Measurements from ENCODE around the gene C19orf47.

DNA sequence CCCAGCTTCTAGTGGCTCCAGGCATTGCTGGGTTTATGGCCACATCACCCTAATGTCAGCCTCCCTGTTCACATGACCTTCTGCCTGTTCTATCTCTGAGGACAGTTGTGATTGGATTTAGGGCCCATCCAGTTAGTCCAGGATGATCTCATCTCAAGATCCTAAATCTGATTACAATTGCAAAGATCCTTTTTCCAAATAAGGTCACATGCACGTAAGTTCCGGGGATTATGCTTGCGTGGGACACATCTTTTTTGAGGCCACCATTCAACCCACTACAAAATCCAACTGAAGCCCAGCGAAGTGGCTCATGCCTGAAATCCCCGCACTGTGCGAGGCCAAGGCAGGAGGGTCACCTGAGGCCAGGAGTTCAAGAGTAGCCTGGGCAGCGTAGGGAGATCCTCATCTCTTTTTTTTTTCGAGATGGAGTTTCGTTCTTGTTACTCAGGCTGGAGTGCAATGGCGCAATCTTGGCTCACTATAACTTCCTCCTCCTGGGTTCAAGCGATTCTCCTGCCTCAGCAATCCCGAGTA, 12.6 kb upstream of the C19orf47 start:
- TF ChIP-seq, protein P1, sequence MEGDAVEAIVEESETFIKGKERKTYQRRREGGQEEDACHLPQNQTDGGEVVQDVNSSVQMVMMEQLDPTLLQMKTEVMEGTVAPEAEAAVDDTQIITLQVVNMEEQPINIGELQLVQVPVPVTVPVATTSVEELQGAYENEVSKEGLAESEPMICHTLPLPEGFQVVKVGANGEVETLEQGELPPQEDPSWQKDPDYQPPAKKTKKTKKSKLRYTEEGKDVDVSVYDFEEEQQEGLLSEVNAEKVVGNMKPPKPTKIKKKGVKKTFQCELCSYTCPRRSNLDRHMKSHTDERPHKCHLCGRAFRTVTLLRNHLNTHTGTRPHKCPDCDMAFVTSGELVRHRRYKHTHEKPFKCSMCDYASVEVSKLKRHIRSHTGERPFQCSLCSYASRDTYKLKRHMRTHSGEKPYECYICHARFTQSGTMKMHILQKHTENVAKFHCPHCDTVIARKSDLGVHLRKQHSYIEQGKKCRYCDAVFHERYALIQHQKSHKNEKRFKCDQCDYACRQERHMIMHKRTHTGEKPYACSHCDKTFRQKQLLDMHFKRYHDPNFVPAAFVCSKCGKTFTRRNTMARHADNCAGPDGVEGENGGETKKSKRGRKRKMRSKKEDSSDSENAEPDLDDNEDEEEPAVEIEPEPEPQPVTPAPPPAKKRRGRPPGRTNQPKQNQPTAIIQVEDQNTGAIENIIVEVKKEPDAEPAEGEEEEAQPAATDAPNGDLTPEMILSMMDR (IDR thresholded peaks at IDR 0.05) = no peak
- no peak for TF ChIP-seq POLR2A (IDR thresholded peaks at IDR 0.05)
